Endodermal cell (in vitro differentiated cells): Measurements from ENCODE around the gene CDH2. TPM values are rescaled to one million over a fixed set of nuclear protein-coding genes. Genes with fewer than 3 reads are reported as not detected.

Experiments used
- DNase-seq: peaks from one replicate; pipeline ENCODE4 v3.0.0-alpha.2; 2017
- H3K27ac ChIP-seq: 2 replicates; pipeline ENCODE4 v1.5.1; 2013; ENCODE audit warnings: mild to moderate bottlenecking, low read depth, low read length, moderate library complexity
- H3K27me3 ChIP-seq: 2 replicates; pipeline ENCODE4 v1.6.1; 2013; ENCODE audit warnings: mild to moderate bottlenecking, low read length, moderate library complexity; ENCODE audit not compliant: insufficient read depth, control insufficient read depth, poor library complexity, severe bottlenecking
- H3K36me3 ChIP-seq: 2 replicates; pipeline ENCODE4 v1.7.0; 2013; ENCODE audit warnings: mild to moderate bottlenecking, low read length, moderate library complexity; ENCODE audit not compliant: control insufficient read depth, insufficient read depth
- H3K4me1 ChIP-seq: one replicate; pipeline ENCODE4 v1.7.0; 2013; ENCODE audit warnings: low read length; ENCODE audit not compliant: control insufficient read depth, insufficient read depth
- H3K4me3 ChIP-seq: 2 replicates; pipeline ENCODE4 v1.5.1; 2013; ENCODE audit warnings: mild to moderate bottlenecking, low read length, moderate library complexity
- H3K9ac ChIP-seq: 2 replicates; pipeline ENCODE4 v1.6.1; 2013; ENCODE audit warnings: mild to moderate bottlenecking, low read length, moderate library complexity; ENCODE audit not compliant: poor library complexity, severe bottlenecking; ENCODE audit errors: extremely low read depth
- H3K9me3 ChIP-seq: 2 replicates; pipeline ENCODE4 v1.6.1; 2013; ENCODE audit warnings: mild to moderate bottlenecking, low read length, moderate library complexity; ENCODE audit not compliant: control insufficient read depth
- H3K27ac Mint-ChIP-seq: 2 replicates; pipeline ENCODE4 v1.8.0; 2020; ENCODE audit warnings: mixed read lengths
- H3K27me3 Mint-ChIP-seq: 2 replicates; pipeline ENCODE4 v1.8.0; 2021; ENCODE audit warnings: mild to moderate bottlenecking, mixed read lengths; ENCODE audit not compliant: insufficient read depth
- H3K36me3 Mint-ChIP-seq: 2 replicates; pipeline ENCODE4 v1.8.0; 2020; ENCODE audit warnings: low read depth, mixed read lengths
- H3K4me1 Mint-ChIP-seq: 2 replicates; pipeline ENCODE4 v1.8.0; 2020; ENCODE audit warnings: mixed read lengths
- H3K4me3 Mint-ChIP-seq: 2 replicates; pipeline ENCODE4 v1.8.0; 2020; ENCODE audit warnings: mild to moderate bottlenecking, moderate library complexity, mixed read lengths
- H3K9me3 Mint-ChIP-seq: 2 replicates; pipeline ENCODE4 v1.8.0; 2020; ENCODE audit warnings: mild to moderate bottlenecking, mixed read lengths
- CTCF ChIP-seq: fragments of 200-600 bp; sonication (generic); conservative IDR thresholded peaks from 2 replicates; pipeline ENCODE4 v1.5.0; 2021; ENCODE audit warnings: antibody characterized with exemption, mild to moderate bottlenecking
- WGBS, 2 experiments: methylation state at CpG; one replicate each; pipeline versions ENCODE4 v1.1.5 to v1.1.7; 2013; ENCODE audit warnings: missing lambda C conversion rate in 2 of 2, mixed read lengths in 1 of 2; ENCODE audit not compliant: insufficient coverage in 1 of 2, insufficient read length in 1 of 2; 5-methylcytosine and 5-hydroxymethylcytosine counted together
- total RNA-seq, 2 donors: library from RNA; stranded (reverse); fragmentation: NEBNext Ultra II Directional in 1 of 2; extraction: Animal tissue kit (Norgen Biotek cat#: 25700) in 1 of 2; gene quantifications; 2 replicates in 1 of 2; 3 replicates in 1 of 2; pipeline ENCODE4 v1.2.1, GENCODE V29; 2021

Gene CDH2
- total RNA-seq, 2 donors from 2014 or later: 486 to 572 TPM

- peaks cover 52% of the 10 kb centered on the region for H3K36me3 Mint-ChIP-seq
- Histone ChIP-seq H3K9me3 (peaks cover 8% of the 10 kb centered on the region), H3K27ac (no peak overlapping the region), H3K4me3 (no peak overlapping the region), H3K36me3 (peaks cover 68% of the 10 kb centered on the region), H3K27me3 (no peaks in the 10 kb centered on the region), H3K9ac (no peak overlapping the region), H3K4me1 (peaks cover 15% of the 10 kb centered on the region)
- no peak overlapping the region for H3K27ac Mint-ChIP-seq
- no peak overlapping the region for H3K4me3 Mint-ChIP-seq
- peaks cover 38% of the 10 kb centered on the region for H3K4me1 Mint-ChIP-seq
- TF ChIP-seq CTCF: no peak
- H3K27me3 Mint-ChIP-seq: no peaks in the 10 kb centered on the region
- WGBS, 2 experiments: 87 to 91% methylated on average over 3 of the region's 3 CpGs
- peaks cover 4% of the 10 kb centered on the region for H3K9me3 Mint-ChIP-seq
- DNase-seq: no peak
Measured at GRCh38 chr18:28095041-28095440, 81.9 kb downstream of the CDH2 start.

GRCh38 chr18:28091197-28091596 is 85.7 kb downstream of the CDH2 start:
- H3K27me3 ChIP-seq: no peaks in the 10 kb centered on the region

GRCh38 chr18:28088477-28088876 is 88.5 kb downstream of the CDH2 start:
- no peak overlapping the region for H3K4me3 ChIP-seq
- peak overlapping the region; percentile 40 for H3K27ac ChIP-seq
- H3K9ac ChIP-seq: no peak overlapping the region
- H3K4me3 Mint-ChIP-seq: peak overlapping the region; percentile 2
- DNase-seq: peak; percentile 75
- TF ChIP-seq CTCF: no peak
- no peak overlapping the region for H3K27ac Mint-ChIP-seq
- peaks cover 45% of the 10 kb centered on the region for H3K36me3 ChIP-seq
- WGBS, 2 experiments: 57 to 74% methylated on average over 1 to 3 of the region's 3 CpGs
- no peaks in the 10 kb centered on the region for H3K27me3 Mint-ChIP-seq
- H3K4me1 ChIP-seq: peaks cover 55% of the 10 kb centered on the region
- H3K9me3 Mint-ChIP-seq: no peaks in the 10 kb centered on the region
- peaks cover 83% of the 10 kb centered on the region for H3K4me1 Mint-ChIP-seq
- peaks cover 12% of the 10 kb centered on the region for H3K36me3 Mint-ChIP-seq
- no peaks in the 10 kb centered on the region for H3K27me3 ChIP-seq
- H3K9me3 ChIP-seq: no peaks in the 10 kb centered on the region

More at GRCh38 chr18:28091197-28091596, 85.7 kb downstream of the CDH2 start:
- TF ChIP-seq CTCF: no peak
- Mint-ChIP-seq H3K9me3 (no peaks in the 10 kb centered on the region), H3K27ac (peak overlapping the region; percentile 46), H3K36me3 (peaks cover 24% of the 10 kb centered on the region), H3K27me3 (no peaks in the 10 kb centered on the region), H3K4me3 (no peak overlapping the region), H3K4me1 (peaks cover 65% of the 10 kb centered on the region)
- Histone ChIP-seq H3K27ac (no peak overlapping the region), H3K36me3 (peaks cover 47% of the 10 kb centered on the region), H3K4me1 (peaks cover 43% of the 10 kb centered on the region), H3K9me3 (no peaks in the 10 kb centered on the region), H3K4me3 (peak overlapping the region; percentile 37), H3K9ac (no peak overlapping the region)
- no peak for DNase-seq
- WGBS, 2 experiments: 90% methylated on average over 2 of the region's 2 CpGs; no CpG with 5 or more reads in 1 of the 2 experiments
